Fibroblast of the aortic adventitia (primary cell): ENCODE results near the gene CSNK1D. TPM values are rescaled to one million over a fixed set of nuclear protein-coding genes. Genes with fewer than 3 reads are reported as not detected.

Source experiments
- DNase-seq: peaks from one replicate; pipeline ENCODE4 v3.0.0-alpha.2; 2010; ENCODE audit warnings: low read depth
- H3K4me3 ChIP-seq: 2 replicates; pipeline ENCODE4 v1.5.1; 2011; ENCODE audit warnings: low read depth, mild to moderate bottlenecking, control low read depth, low read length, moderate library complexity
- CTCF ChIP-seq: IDR thresholded peaks from 2 replicates; pipeline ENCODE4 v1.5.1; 2011; ENCODE audit warnings: mild to moderate bottlenecking, low read length, control low read depth, inconsistent platforms; ENCODE audit not compliant: insufficient read depth
- total RNA-seq: library from RNA; depleted of rRNA; stranded (reverse); fragments of >200 nt; gene quantifications from 2 replicates; pipeline ENCODE4 v1.2.3, GENCODE V29; 2012; ENCODE audit warnings: low replicate concordance

The CSNK1D gene
- total RNA-seq, 1 donor = 52.7 TPM

GRCh38 chr17:82247182-82247823, 26.2 kb downstream of the CSNK1D start:
- no peak overlapping the region for H3K4me3 ChIP-seq
- no peak for DNase-seq
- no peak for TF ChIP-seq CTCF

GRCh38 chr17:82246365-82247181, 26.9 kb downstream of the CSNK1D start:
- no peak overlapping the region for H3K4me3 ChIP-seq
- DNase-seq = peak; percentile 60
- no peak for TF ChIP-seq CTCF

GRCh38 chr17:82246040-82246364, 27.5 kb downstream of the CSNK1D start:
- no peak overlapping the region for H3K4me3 ChIP-seq
- DNase-seq = no peak
- TF ChIP-seq CTCF = no peak

GRCh38 chr17:82245134-82246039, 28.1 kb downstream of the CSNK1D start:
- TF ChIP-seq CTCF = no peak
- DNase-seq = no peak

GRCh38 chr17:82244413-82245133, 28.9 kb downstream of the CSNK1D start:
- peak; percentile 47 for DNase-seq
- no peak overlapping the region for H3K4me3 ChIP-seq

More at GRCh38 chr17:82245134-82246039, 28.1 kb downstream of the CSNK1D start:
- H3K4me3 ChIP-seq = no peak overlapping the region

More at GRCh38 chr17:82244413-82245133, 28.9 kb downstream of the CSNK1D start:
- peak; percentile 60 for TF ChIP-seq CTCF
